A549 (cell line): ENCODE results near the gene ELOVL2.

Source experiments
- MYC ChIP-seq: IDR thresholded peaks from 2 replicates; pipeline ENCODE4 v1.6.1; 2012; ENCODE audit warnings: mild to moderate bottlenecking, inconsistent platforms, low read length, improper control_type of control experiment, borderline replicate concordance
- POLR2A ChIP-seq: IDR thresholded peaks from 2 replicates; pipeline ENCODE4 v1.6.1; 2012; ENCODE audit warnings: mild to moderate bottlenecking, low read length
- RAD21 ChIP-seq, 2 experiments: fragments of >200 bp in 1 of 2; sonication (Bioruptor Twin) in 1 of 2; formaldehyde crosslinking in 1 of 2; IDR thresholded peaks in 1 of 2; conservative IDR thresholded peaks in 1 of 2; 2 replicates in 1 of 2; 3 replicates in 1 of 2; pipeline ENCODE4 v1.6.1; 2012 to 2018; ENCODE audit warnings: inconsistent platforms in 1 of 2
- RARB ChIP-seq: fragments of 250-450 bp; sonication (Bioruptor Pico); IDR thresholded peaks from 2 replicates; pipeline ENCODE4 v1.8.0; 2021; ENCODE audit warnings: mild to moderate bottlenecking, moderate library complexity
- SMC3 ChIP-seq: fragments of >200 bp; sonication (Bioruptor Twin); formaldehyde crosslinking; IDR thresholded peaks from 3 replicates; pipeline ENCODE4 v1.6.1; 2018; ENCODE audit warnings: inconsistent platforms
- ZC3H11A ChIP-seq: fragments of 450-650 bp; IDR thresholded peaks from 2 replicates; pipeline ENCODE4 v1.6.1; 2014; ENCODE audit warnings: antibody characterized with exemption, mild to moderate bottlenecking
- ZNF302 ChIP-seq: fragments of 250-450 bp; sonication (Bioruptor Pico); IDR thresholded peaks from 2 replicates; pipeline ENCODE4 v1.9.0; 2021; ENCODE audit warnings: inconsistent platforms, mild to moderate bottlenecking, moderate library complexity
- ZSCAN20 ChIP-seq: fragments of 250-450 bp; sonication (Bioruptor Pico); IDR thresholded peaks from 2 replicates; pipeline ENCODE4 v1.8.0; 2022; ENCODE audit warnings: mild to moderate bottlenecking, moderate library complexity
- TF ChIP-seq, protein P1 (sequence below): fragments of >200 bp; sonication (Bioruptor Twin); formaldehyde crosslinking; IDR thresholded peaks from 3 replicates; pipeline ENCODE4 v1.5.1; 2016
- TF ChIP-seq, protein P2 (sequence below): IDR thresholded peaks from 2 replicates; pipeline ENCODE4 v1.6.1; 2012

DNA sequence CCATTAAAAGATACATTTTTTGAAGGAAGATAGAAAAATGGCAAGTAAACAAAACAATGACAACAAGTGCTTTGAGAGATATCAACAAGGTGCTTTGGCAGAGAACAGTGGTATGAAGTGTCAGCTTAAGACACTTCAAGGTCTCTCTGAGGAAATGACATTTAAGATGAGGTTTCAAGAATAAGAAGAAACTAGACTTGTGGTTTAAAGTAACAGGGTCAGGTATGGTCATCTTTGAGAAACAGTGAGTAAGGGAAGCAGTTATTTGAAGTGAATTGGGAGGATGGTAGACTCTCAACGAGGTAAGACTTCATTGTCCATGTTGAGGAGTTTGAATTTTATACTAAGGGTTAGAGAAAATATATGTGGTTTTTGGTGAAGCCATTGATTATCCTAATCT, 79.4 kb downstream of the ELOVL2 start:
- TF ChIP-seq, protein P1, sequence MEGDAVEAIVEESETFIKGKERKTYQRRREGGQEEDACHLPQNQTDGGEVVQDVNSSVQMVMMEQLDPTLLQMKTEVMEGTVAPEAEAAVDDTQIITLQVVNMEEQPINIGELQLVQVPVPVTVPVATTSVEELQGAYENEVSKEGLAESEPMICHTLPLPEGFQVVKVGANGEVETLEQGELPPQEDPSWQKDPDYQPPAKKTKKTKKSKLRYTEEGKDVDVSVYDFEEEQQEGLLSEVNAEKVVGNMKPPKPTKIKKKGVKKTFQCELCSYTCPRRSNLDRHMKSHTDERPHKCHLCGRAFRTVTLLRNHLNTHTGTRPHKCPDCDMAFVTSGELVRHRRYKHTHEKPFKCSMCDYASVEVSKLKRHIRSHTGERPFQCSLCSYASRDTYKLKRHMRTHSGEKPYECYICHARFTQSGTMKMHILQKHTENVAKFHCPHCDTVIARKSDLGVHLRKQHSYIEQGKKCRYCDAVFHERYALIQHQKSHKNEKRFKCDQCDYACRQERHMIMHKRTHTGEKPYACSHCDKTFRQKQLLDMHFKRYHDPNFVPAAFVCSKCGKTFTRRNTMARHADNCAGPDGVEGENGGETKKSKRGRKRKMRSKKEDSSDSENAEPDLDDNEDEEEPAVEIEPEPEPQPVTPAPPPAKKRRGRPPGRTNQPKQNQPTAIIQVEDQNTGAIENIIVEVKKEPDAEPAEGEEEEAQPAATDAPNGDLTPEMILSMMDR: no peak
- TF ChIP-seq POLR2A (no peak), ZSCAN20 (CRISPR knock-in tag) (no peak), RARB (CRISPR knock-in tag) (no peak), ZC3H11A (no peak), SMC3 (no peak), ZNF302 (no peak), MYC (no peak), RAD21 (conservative IDR thresholded peaks at IDR 0.05 in 1 of 2, IDR thresholded peaks at IDR 0.05 in 1 of 2) (no peak)
- TF ChIP-seq, protein P2, sequence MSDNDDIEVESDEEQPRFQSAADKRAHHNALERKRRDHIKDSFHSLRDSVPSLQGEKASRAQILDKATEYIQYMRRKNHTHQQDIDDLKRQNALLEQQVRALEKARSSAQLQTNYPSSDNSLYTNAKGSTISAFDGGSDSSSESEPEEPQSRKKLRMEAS: no peak
